GM23338 (cell line): ENCODE measurements around the gene PPFIBP2. TPM values are rescaled to one million over a fixed set of nuclear protein-coding genes. Genes with fewer than 3 reads are reported as not detected.

Source experiments
- ATAC-seq: fragments of 200-7000 bp; cut with Tn5 transposase; 3 replicates; pipeline ENCODE4 v1.9.1; 2020
- DNase-seq: peaks from one replicate; pipeline ENCODE4 v3.0.0-alpha.2; 2015; ENCODE audit warnings: low spot score
- H2AFZ ChIP-seq: fragments of 200-600 bp; sonication (generic); 2 replicates; pipeline ENCODE4 v1.8.0; 2016; ENCODE audit warnings: antibody characterized with exemption, mild to moderate bottlenecking, moderate library complexity
- H3F3A ChIP-seq: fragments of 200-600 bp; sonication (generic); replicated peaks from 2 replicates; pipeline ENCODE4 v1.8.0; 2017; ENCODE audit warnings: antibody characterized with exemption, mixed run types, low read depth
- H3K27ac ChIP-seq: fragments of 200-600 bp; sonication (generic); 2 replicates; pipeline ENCODE4 v1.6.1; 2016; ENCODE audit warnings: low read depth
- H3K27me3 ChIP-seq: fragments of 200-600 bp; sonication (generic); 2 replicates; pipeline ENCODE4 v1.8.0; 2016; ENCODE audit warnings: mild to moderate bottlenecking, mixed run types, moderate library complexity; ENCODE audit not compliant: insufficient read depth
- H3K36me3 ChIP-seq: fragments of 200-600 bp; sonication (generic); 2 replicates; pipeline ENCODE4 v1.8.0; 2016; ENCODE audit warnings: mild to moderate bottlenecking; ENCODE audit not compliant: insufficient read depth
- H3K4me1 ChIP-seq: fragments of 200-600 bp; sonication (generic); 2 replicates; pipeline ENCODE4 v1.8.0; 2016; ENCODE audit warnings: mild to moderate bottlenecking, moderate library complexity; ENCODE audit not compliant: insufficient read depth
- H3K4me2 ChIP-seq: fragments of 200-600 bp; sonication (generic); 2 replicates; pipeline ENCODE4 v1.7.1; 2017; ENCODE audit warnings: mixed run types
- H3K4me3 ChIP-seq: fragments of 200-600 bp; sonication (generic); 2 replicates; pipeline ENCODE4 v1.6.1; 2016; ENCODE audit warnings: mixed run types
- H3K79me2 ChIP-seq: fragments of 200-600 bp; sonication (generic); replicated peaks from 2 replicates; pipeline ENCODE4 v1.8.0; 2017; ENCODE audit warnings: mild to moderate bottlenecking; ENCODE audit not compliant: insufficient read depth
- H3K9me2 ChIP-seq: fragments of 200-600 bp; sonication (generic); 2 replicates; pipeline ENCODE4 v1.8.0; 2017; ENCODE audit not compliant: insufficient read depth
- H4K20me1 ChIP-seq: fragments of 200-600 bp; sonication (generic); replicated peaks from 2 replicates; pipeline ENCODE4 v1.8.0; 2017; ENCODE audit warnings: mild to moderate bottlenecking; ENCODE audit not compliant: insufficient read depth
- H3K27ac Mint-ChIP-seq: 2 replicates; pipeline ENCODE4 v1.8.0; 2020; ENCODE audit warnings: inconsistent platforms, mild to moderate bottlenecking, moderate library complexity, mixed read lengths
- H3K27me3 Mint-ChIP-seq: 3 replicates; pipeline ENCODE4 v1.8.0; 2022; ENCODE audit warnings: low read depth, mild to moderate bottlenecking, moderate library complexity, mixed read lengths, inconsistent platforms; ENCODE audit not compliant: insufficient read depth, poor library complexity
- H3K36me3 Mint-ChIP-seq: 3 replicates; pipeline ENCODE4 v1.8.0; 2021; ENCODE audit warnings: low read depth, mild to moderate bottlenecking, inconsistent platforms, moderate library complexity, mixed read lengths
- H3K4me1 Mint-ChIP-seq: 3 replicates; pipeline ENCODE4 v1.8.0; 2020; ENCODE audit warnings: mild to moderate bottlenecking, inconsistent platforms, mixed read lengths
- H3K4me3 Mint-ChIP-seq: 3 replicates; pipeline ENCODE4 v1.8.0; 2021; ENCODE audit warnings: moderate library complexity, mild to moderate bottlenecking, inconsistent platforms, mixed read lengths
- H3K9me3 Mint-ChIP-seq: 3 replicates; pipeline ENCODE4 v1.8.0; 2020; ENCODE audit warnings: moderate library complexity, mild to moderate bottlenecking, inconsistent platforms, mixed read lengths
- CREB1 ChIP-seq: fragments of 250-450 bp; sonication (Bioruptor Pico); IDR thresholded peaks from 2 replicates; pipeline ENCODE4 v1.5.0; 2020; ENCODE audit warnings: low read depth, mild to moderate bottlenecking, moderate library complexity
- CTCF ChIP-seq, 2 experiments: fragments of 200-600 bp in 1 of 2; sonication (generic) in 1 of 2; conservative IDR thresholded peaks; 2 replicates each; pipeline versions ENCODE4 v1.5.1 to v1.6.1; 2016 to 2017; ENCODE audit warnings: antibody characterized with exemption in 2 of 2, low read depth in 2 of 2, mild to moderate bottlenecking in 2 of 2, moderate library complexity in 1 of 2
- ETS1 ChIP-seq: IDR thresholded peaks from 2 replicates; pipeline ENCODE4 v1.6.1; 2016; ENCODE audit warnings: antibody characterized with exemption
- EZH2 ChIP-seq: fragments of 200-600 bp; sonication (generic); IDR thresholded peaks from one replicate; pipeline ENCODE4 v1.8.0; 2017; ENCODE audit warnings: antibody characterized with exemption, mild to moderate bottlenecking, low read depth; ENCODE audit not compliant: unreplicated experiment
- EZH2phosphoT487 ChIP-seq: fragments of 200-600 bp; sonication (generic); IDR thresholded peaks from one replicate; pipeline ENCODE4 v1.8.1; 2018; ENCODE audit warnings: antibody characterized with exemption; ENCODE audit not compliant: unreplicated experiment
- JUNB ChIP-seq: IDR thresholded peaks from one replicate; pipeline ENCODE4 v1.6.1; 2016; ENCODE audit warnings: antibody characterized with exemption; ENCODE audit not compliant: unreplicated experiment
- NANOG ChIP-seq: IDR thresholded peaks from 2 replicates; pipeline ENCODE4 v1.6.1; 2016; ENCODE audit warnings: antibody characterized with exemption, borderline replicate concordance
- POLR2AphosphoS5 ChIP-seq: IDR thresholded peaks from 2 replicates; pipeline ENCODE4 v1.6.1; 2016; ENCODE audit warnings: antibody characterized with exemption, low read depth
- STAT1 ChIP-seq: IDR thresholded peaks from one replicate; pipeline ENCODE4 v1.6.1; 2016; ENCODE audit warnings: antibody characterized with exemption; ENCODE audit not compliant: unreplicated experiment
- ZNF114 ChIP-seq: fragments of 250-450 bp; sonication (Bioruptor Pico); IDR thresholded peaks from 2 replicates; pipeline ENCODE4 v1.5.0; 2020; ENCODE audit warnings: mild to moderate bottlenecking, moderate library complexity
- ZNF331 ChIP-seq: fragments of 250-450 bp; sonication (Bioruptor Pico); IDR thresholded peaks from 2 replicates; pipeline ENCODE4 v1.5.0; 2020; ENCODE audit warnings: low read depth, mild to moderate bottlenecking, moderate library complexity
- polyA plus RNA-seq: library from polyadenylated mRNA; unstranded; fragments of >200 nt; fragmentation: Nextera tagmentation; extraction: Ambion mirVana; gene quantifications from 2 replicates; pipeline ENCODE4 v1.2.1, GENCODE V29; 2016
- total RNA-seq: library from RNA; depleted of rRNA; stranded (reverse); fragments of >200 nt; shearing (Covaris generic); gene quantifications from 2 replicates; pipeline ENCODE4 v1.2.3, GENCODE V29; 2014
- TF ChIP-seq, protein P1 (sequence below): fragments of 250-450 bp; sonication (Bioruptor Pico); IDR thresholded peaks from 2 replicates; pipeline ENCODE4 v1.5.0; 2020; ENCODE audit warnings: mild to moderate bottlenecking, moderate library complexity
- TF ChIP-seq, protein P2 (sequence below): IDR thresholded peaks from one replicate; pipeline ENCODE4 v1.6.1; 2018; ENCODE audit warnings: antibody characterized with exemption; ENCODE audit not compliant: unreplicated experiment

Gene PPFIBP2
- total and polyA plus RNA-seq, 2 experiments from 2014 or later: 7.1 to 14.8 TPM

DNA sequence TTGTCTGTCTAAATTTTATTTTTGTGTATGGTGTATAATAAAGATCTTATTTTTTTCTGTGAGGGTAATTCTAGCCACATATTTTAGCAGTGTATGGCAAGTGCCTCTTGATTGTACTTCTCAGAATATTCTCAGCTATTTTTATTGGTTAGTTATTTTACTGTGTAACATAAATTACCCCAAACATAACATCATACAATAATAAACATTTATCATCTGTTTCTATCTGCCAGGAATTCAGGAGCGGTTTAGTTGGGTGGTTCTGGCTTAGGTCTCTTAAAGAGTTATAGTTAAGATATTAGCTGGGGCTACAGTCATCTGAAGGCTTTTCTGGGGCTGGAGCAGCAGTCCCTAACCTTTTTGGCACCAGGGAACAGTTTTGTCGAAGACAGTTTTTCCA lies 47.8 kb downstream of the PPFIBP2 start:
- peaks cover 22% of the 10 kb centered on the region for H3K4me1 Mint-ChIP-seq
- DNase-seq: no peak

More for the DNA sequence above, 47.8 kb downstream of the PPFIBP2 start:
- H3K27me3 ChIP-seq: no peaks in the 10 kb centered on the region
- Mint-ChIP-seq H3K36me3 (peaks cover 4% of the 10 kb centered on the region; the same call in 2 of the 3 replicates), H3K27ac (no peak overlapping the region), H3K9me3 (no peaks in the 10 kb centered on the region), H3K4me3 (no peak overlapping the region), H3K27me3 (peaks cover 2% of the 10 kb centered on the region)
- TF ChIP-seq EZH2 (no peak), ZNF114 (no peak), EZH2phosphoT487 (no peak), CREB1 (CRISPR knock-in tag) (no peak), JUNB (no peak), ETS1 (no peak), NANOG (no peak), POLR2AphosphoS5 (no peak), CTCF (conservative IDR thresholded peaks at IDR 0.05; ENCODE audit: low read depth in 2 of 2) (no peak), ZNF331 (CRISPR knock-in tag) (no peak), STAT1 (no peak)
- TF ChIP-seq, protein P1, sequence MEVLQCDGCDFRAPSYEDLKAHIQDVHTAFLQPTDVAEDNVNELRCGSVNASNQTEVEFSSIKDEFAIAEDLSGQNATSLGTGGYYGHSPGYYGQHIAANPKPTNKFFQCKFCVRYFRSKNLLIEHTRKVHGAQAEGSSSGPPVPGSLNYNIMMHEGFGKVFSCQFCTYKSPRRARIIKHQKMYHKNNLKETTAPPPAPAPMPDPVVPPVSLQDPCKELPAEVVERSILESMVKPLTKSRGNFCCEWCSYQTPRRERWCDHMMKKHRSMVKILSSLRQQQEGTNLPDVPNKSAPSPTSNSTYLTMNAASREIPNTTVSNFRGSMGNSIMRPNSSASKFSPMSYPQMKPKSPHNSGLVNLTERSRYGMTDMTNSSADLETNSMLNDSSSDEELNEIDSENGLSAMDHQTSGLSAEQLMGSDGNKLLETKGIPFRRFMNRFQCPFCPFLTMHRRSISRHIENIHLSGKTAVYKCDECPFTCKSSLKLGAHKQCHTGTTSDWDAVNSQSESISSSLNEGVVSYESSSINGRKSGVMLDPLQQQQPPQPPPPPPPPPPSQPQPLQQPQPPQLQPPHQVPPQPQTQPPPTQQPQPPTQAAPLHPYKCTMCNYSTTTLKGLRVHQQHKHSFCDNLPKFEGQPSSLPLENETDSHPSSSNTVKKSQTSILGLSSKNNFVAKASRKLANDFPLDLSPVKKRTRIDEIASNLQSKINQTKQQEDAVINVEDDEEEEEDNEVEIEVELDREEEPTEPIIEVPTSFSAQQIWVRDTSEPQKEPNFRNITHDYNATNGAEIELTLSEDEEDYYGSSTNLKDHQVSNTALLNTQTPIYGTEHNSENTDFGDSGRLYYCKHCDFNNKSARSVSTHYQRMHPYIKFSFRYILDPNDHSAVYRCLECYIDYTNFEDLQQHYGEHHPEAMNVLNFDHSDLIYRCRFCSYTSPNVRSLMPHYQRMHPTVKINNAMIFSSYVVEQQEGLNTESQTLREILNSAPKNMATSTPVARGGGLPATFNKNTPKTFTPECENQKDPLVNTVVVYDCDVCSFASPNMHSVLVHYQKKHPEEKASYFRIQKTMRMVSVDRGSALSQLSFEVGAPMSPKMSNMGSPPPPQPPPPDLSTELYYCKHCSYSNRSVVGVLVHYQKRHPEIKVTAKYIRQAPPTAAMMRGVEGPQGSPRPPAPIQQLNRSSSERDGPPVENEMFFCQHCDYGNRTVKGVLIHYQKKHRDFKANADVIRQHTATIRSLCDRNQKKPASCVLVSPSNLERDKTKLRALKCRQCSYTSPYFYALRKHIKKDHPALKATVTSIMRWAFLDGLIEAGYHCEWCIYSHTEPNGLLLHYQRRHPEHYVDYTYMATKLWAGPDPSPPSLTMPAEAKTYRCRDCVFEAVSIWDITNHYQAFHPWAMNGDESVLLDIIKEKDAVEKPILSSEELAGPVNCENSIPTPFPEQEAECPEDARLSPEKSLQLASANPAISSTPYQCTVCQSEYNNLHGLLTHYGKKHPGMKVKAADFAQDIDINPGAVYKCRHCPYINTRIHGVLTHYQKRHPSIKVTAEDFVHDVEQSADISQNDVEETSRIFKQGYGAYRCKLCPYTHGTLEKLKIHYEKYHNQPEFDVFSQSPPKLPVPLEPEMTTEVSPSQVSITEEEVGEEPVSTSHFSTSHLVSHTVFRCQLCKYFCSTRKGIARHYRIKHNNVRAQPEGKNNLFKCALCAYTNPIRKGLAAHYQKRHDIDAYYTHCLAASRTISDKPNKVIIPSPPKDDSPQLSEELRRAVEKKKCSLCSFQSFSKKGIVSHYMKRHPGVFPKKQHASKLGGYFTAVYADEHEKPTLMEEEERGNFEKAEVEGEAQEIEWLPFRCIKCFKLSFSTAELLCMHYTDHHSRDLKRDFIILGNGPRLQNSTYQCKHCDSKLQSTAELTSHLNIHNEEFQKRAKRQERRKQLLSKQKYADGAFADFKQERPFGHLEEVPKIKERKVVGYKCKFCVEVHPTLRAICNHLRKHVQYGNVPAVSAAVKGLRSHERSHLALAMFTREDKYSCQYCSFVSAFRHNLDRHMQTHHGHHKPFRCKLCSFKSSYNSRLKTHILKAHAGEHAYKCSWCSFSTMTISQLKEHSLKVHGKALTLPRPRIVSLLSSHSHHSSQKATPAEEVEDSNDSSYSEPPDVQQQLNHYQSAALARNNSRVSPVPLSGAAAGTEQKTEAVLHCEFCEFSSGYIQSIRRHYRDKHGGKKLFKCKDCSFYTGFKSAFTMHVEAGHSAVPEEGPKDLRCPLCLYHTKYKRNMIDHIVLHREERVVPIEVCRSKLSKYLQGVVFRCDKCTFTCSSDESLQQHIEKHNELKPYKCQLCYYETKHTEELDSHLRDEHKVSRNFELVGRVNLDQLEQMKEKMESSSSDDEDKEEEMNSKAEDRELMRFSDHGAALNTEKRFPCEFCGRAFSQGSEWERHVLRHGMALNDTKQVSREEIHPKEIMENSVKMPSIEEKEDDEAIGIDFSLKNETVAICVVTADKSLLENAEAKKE (CRISPR knock-in tag): no peak
- TF ChIP-seq, protein P2, sequence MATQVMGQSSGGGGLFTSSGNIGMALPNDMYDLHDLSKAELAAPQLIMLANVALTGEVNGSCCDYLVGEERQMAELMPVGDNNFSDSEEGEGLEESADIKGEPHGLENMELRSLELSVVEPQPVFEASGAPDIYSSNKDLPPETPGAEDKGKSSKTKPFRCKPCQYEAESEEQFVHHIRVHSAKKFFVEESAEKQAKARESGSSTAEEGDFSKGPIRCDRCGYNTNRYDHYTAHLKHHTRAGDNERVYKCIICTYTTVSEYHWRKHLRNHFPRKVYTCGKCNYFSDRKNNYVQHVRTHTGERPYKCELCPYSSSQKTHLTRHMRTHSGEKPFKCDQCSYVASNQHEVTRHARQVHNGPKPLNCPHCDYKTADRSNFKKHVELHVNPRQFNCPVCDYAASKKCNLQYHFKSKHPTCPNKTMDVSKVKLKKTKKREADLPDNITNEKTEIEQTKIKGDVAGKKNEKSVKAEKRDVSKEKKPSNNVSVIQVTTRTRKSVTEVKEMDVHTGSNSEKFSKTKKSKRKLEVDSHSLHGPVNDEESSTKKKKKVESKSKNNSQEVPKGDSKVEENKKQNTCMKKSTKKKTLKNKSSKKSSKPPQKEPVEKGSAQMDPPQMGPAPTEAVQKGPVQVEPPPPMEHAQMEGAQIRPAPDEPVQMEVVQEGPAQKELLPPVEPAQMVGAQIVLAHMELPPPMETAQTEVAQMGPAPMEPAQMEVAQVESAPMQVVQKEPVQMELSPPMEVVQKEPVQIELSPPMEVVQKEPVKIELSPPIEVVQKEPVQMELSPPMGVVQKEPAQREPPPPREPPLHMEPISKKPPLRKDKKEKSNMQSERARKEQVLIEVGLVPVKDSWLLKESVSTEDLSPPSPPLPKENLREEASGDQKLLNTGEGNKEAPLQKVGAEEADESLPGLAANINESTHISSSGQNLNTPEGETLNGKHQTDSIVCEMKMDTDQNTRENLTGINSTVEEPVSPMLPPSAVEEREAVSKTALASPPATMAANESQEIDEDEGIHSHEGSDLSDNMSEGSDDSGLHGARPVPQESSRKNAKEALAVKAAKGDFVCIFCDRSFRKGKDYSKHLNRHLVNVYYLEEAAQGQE: no peak
- no peak overlapping the region for H2AFZ ChIP-seq
- H3K4me1 ChIP-seq: peaks cover 14% of the 10 kb centered on the region
- H3K4me3 ChIP-seq: no peak overlapping the region
- H3K9me2 ChIP-seq: no peaks in the 10 kb centered on the region
- no peaks in the 10 kb centered on the region for H3K79me2 ChIP-seq
- ATAC-seq: no peak
- no peak overlapping the region for H3K4me2 ChIP-seq
- no peaks in the 10 kb centered on the region for H4K20me1 ChIP-seq
- H3K27ac ChIP-seq: no peak overlapping the region
- H3F3A ChIP-seq: no peaks in the 10 kb centered on the region
- H3K36me3 ChIP-seq: no peaks in the 10 kb centered on the region
